ENCODE results near the gene ARX. TPM values are rescaled to one million over a fixed set of nuclear protein-coding genes. Genes with fewer than 3 reads are reported as not detected.

The ARX gene
- total RNA-seq, 1 experiment from 2014 or later: not detected

DNA sequence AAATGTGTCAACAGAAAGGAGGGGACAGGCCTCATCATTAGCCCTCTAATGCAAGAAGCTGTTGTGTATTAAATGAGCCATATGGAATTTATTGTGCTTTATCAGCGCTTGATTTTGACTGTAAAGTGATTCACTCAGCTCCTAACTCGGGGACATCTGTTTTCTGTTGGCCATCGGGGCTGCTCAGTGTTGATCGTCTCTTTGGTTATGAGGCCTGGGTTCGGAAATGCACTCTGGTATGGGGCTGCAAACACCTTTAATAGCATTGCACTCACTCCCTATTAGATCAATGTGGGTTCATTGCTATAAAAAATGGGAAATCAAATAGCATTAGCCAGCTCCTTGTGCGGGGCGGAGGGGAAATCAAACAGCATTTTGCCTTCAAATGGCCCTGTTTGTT, 6.4 kb downstream of the ARX start:
- no peaks in the 10 kb centered on the region for H3K9me3 ChIP-seq (ENCODE audit: low read length)
- intact Hi-C loops (cut with micrococcal nuclease): loop anchor here (5.0 to 10.0 kb wide), 2 partner anchors 133 to 175 kb away; no protein-coding TSS in a partner anchor
- ChIA-PET CTCF (no interaction called here), POLR2A (ENCODE audit: unreplicated experiment) (no interaction called here)
- no peaks in the 10 kb centered on the region for H3K9me2 ChIP-seq (replicated peaks; ENCODE audit: low read length)
- no peak overlapping the region for H3K4me2 ChIP-seq (ENCODE audit: low read length)
- H3K27me3 ChIP-seq (ENCODE audit: low read length): peaks cover 78% of the 10 kb centered on the region
- no peaks in the 10 kb centered on the region for H3F3A ChIP-seq (ENCODE audit: low read length, unreplicated experiment)
- no peaks in the 10 kb centered on the region for H3K79me2 ChIP-seq (ENCODE audit: low read length)
- ATAC-seq (no peak), DNase-seq (no peak)
- H3K36me3 ChIP-seq (ENCODE audit: low read depth, low read length): no peaks in the 10 kb centered on the region
- H4K20me1 ChIP-seq (ENCODE audit: low read length): no peaks in the 10 kb centered on the region
- H2AFZ ChIP-seq (ENCODE audit: low read length): no peak overlapping the region
- H3K27ac ChIP-seq (ENCODE audit: low read length): no peak overlapping the region
- H3K4me1 ChIP-seq (ENCODE audit: insufficient read depth, low read length): peaks cover 6% of the 10 kb centered on the region; the same call in 1 of the 2 replicates
- BruUV-seq (replicated peaks): no TSS peak
- no peak overlapping the region for H3K9ac ChIP-seq (ENCODE audit: low read length)
- no peak overlapping the region for H3K4me3 ChIP-seq (ENCODE audit: low read length)
- TF ChIP-seq EZH2 (IDR thresholded peaks at IDR 0.05; ENCODE audit: low read length, unreplicated experiment): no peak
- TF ChIP-seq, protein P1, sequence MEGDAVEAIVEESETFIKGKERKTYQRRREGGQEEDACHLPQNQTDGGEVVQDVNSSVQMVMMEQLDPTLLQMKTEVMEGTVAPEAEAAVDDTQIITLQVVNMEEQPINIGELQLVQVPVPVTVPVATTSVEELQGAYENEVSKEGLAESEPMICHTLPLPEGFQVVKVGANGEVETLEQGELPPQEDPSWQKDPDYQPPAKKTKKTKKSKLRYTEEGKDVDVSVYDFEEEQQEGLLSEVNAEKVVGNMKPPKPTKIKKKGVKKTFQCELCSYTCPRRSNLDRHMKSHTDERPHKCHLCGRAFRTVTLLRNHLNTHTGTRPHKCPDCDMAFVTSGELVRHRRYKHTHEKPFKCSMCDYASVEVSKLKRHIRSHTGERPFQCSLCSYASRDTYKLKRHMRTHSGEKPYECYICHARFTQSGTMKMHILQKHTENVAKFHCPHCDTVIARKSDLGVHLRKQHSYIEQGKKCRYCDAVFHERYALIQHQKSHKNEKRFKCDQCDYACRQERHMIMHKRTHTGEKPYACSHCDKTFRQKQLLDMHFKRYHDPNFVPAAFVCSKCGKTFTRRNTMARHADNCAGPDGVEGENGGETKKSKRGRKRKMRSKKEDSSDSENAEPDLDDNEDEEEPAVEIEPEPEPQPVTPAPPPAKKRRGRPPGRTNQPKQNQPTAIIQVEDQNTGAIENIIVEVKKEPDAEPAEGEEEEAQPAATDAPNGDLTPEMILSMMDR (conservative IDR thresholded peaks at IDR 0.05; ENCODE audit: low read depth, low read length): no peak
- no peak for TF ChIP-seq EZH2phosphoT487 (IDR thresholded peaks at IDR 0.05; ENCODE audit: borderline replicate concordance, low read length)

DNA sequence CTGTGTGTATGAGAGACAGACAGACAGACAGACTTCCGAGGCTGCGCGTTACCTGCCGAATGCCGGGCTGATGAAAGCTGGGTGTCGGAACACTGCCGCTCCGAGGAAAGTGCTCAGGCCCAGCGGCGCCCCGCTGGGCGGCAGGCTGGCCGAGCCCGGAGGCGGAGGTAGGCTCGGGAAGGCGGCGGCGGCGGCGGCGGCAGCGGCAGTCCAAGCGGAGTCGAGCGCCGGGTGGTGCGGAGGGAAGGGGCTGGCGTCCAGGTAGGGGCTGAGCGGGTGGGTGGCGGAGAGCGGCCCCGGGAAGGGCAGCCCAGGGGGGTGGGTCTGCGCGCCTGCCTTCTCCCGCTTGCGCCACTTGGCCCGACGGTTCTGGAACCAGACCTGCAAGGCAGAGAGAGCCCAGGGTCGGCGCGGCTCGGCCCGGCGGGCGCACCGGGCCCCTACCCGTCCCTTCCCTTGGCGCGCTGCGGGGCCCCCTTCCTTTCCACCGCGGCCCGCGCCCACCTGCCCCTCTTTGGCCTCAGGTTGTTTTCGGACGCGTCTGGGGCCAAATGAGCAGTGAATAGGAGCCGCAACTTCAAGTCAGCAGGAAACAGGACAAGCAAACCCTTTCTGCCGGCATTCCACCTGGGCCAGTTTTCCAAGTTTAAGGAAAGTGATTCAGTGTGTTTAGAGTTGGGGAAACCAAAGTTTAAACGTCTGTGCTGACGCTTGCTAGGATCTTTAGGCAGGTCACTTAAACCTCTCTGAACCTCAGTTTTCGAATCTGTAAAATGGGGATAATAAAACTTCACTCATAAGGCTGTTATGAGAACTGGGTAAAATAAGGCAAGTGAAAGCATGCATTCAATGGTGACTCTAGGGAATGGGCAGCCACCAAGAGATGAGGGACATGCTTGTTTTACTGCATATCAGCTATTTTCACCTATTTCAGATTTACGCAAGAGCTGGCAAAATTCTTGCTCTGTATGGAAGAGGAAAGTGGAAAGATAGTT, 8.4 kb downstream of the ARX start:
- CTCF ChIA-PET: no interaction called here
- H3K4me3 ChIP-seq (ENCODE audit: low read length): peak overlapping the region; percentile 44; the same call in 1 of the 2 replicates
- BruUV-seq (replicated peaks): no TSS peak
- intact Hi-C loops (cut with micrococcal nuclease): loop anchor here (5.0 to 10.0 kb wide), 2 partner anchors 135 to 173 kb away; no protein-coding TSS in a partner anchor
- no peaks in the 10 kb centered on the region for H4K20me1 ChIP-seq (ENCODE audit: low read length)
- no peaks in the 10 kb centered on the region for H3K36me3 ChIP-seq (ENCODE audit: low read depth, low read length)
- POLR2A ChIA-PET (ENCODE audit: unreplicated experiment): no interaction called here
- peak overlapping the region; percentile 68 for H3K4me2 ChIP-seq (ENCODE audit: low read length)
- no peak overlapping the region for H3K27ac ChIP-seq (ENCODE audit: low read length)
- TF ChIP-seq, protein P1 (conservative IDR thresholded peaks at IDR 0.05; ENCODE audit: low read depth, low read length): no peak
- peak; percentile 76; the same call in 1 of the 2 replicates for TF ChIP-seq EZH2phosphoT487 (IDR thresholded peaks at IDR 0.05; ENCODE audit: borderline replicate concordance, low read length)
- TF ChIP-seq EZH2 (IDR thresholded peaks at IDR 0.05; ENCODE audit: low read length, unreplicated experiment): peak; percentile 96
- peak; percentile 30 for ATAC-seq
- H3K4me1 ChIP-seq (ENCODE audit: insufficient read depth, low read length): peaks cover 8% of the 10 kb centered on the region; the same call in 1 of the 2 replicates
- H3K9ac ChIP-seq (ENCODE audit: low read length): no peak overlapping the region
- no peaks in the 10 kb centered on the region for H3F3A ChIP-seq (ENCODE audit: low read length, unreplicated experiment)
- no peaks in the 10 kb centered on the region for H3K9me3 ChIP-seq (ENCODE audit: low read length)
- peaks cover 80% of the 10 kb centered on the region for H3K27me3 ChIP-seq (ENCODE audit: low read length)
- H3K79me2 ChIP-seq (ENCODE audit: low read length): no peaks in the 10 kb centered on the region
- H2AFZ ChIP-seq (ENCODE audit: low read length): no peak overlapping the region
- no peak for DNase-seq
- H3K9me2 ChIP-seq (replicated peaks; ENCODE audit: low read length): no peaks in the 10 kb centered on the region

Measured in PC-3 (cell line).